ENCODE results near the gene BLZF1.

BLZF1 gene

DNA sequence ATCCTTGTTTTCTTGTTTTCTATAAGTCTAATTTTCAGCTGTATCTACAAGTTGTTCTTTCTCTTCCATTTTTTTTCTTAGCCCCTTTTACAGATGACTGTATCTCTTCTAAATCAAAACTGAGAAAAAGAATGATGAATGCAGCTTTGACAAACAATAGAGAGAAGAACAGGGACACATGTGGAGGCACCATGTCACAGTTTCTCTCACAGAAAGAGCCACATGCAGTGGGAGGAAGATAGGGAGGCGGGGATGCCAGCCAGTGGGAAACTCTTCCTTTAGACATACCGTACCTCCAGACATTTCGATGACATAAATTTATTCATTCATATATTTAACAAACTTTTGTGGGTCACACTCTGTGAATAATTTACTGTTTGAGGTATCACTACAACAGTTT is 45.9 kb upstream of the BLZF1 start:
- H3K4me1 ChIP-seq (ENCODE audit: control insufficient read depth in 2 of 2, insufficient read depth in 1 of 2, low read depth in 1 of 2, low read length in 2 of 2): peaks cover 0 to 2% of the 10 kb centered on the region in 2 donors
- no peak overlapping the region for H4K8ac ChIP-seq (ENCODE audit: low read depth, low read length)
- no peak overlapping the region for H3K23ac ChIP-seq (ENCODE audit: low read depth, low read length, poor library complexity)
- H2AK5ac ChIP-seq (ENCODE audit: low read depth, low read length): no peak overlapping the region
- H3K18ac ChIP-seq (ENCODE audit: low read length): no peak overlapping the region
- no peak overlapping the region for H3K14ac ChIP-seq (ENCODE audit: low read length)
- H4K91ac ChIP-seq (ENCODE audit: low read depth, low read length, poor library complexity): no peak overlapping the region
- H3K36me3 ChIP-seq (replicated peaks in 1 of 2; ENCODE audit: control insufficient read depth in 2 of 2, insufficient read depth in 2 of 2, low read length in 2 of 2): no peaks in the 10 kb centered on the region
- no peak overlapping the region for H2BK5ac ChIP-seq (ENCODE audit: low read length)
- no peak overlapping the region for H2AFZ ChIP-seq (ENCODE audit: low read length)
- H3K4me3 ChIP-seq (ENCODE audit: low read length in 2 of 2): no peak overlapping the region
- no peaks in the 10 kb centered on the region for H3K27me3 ChIP-seq (ENCODE audit: control insufficient read depth in 3 of 3, insufficient read depth in 3 of 3, low read depth in 1 of 3, low read length in 3 of 3)
- H3K4ac ChIP-seq (ENCODE audit: low read length): no peak overlapping the region
- no peak overlapping the region for H2BK120ac ChIP-seq (ENCODE audit: low read depth, low read length)
- H3K9me3 ChIP-seq (replicated peaks in 1 of 2; ENCODE audit: control insufficient read depth in 2 of 2, insufficient read depth in 1 of 2, low read depth in 1 of 2, low read length in 2 of 2): no peaks in the 10 kb centered on the region
- no peak overlapping the region for H3K27ac ChIP-seq (replicated peaks; ENCODE audit: low read length)
- no peak for DNase-seq (ENCODE audit: low spot score)
- H2BK15ac ChIP-seq (ENCODE audit: low read length): no peak overlapping the region
- H3K4me2 ChIP-seq (ENCODE audit: insufficient read depth, low read length, poor library complexity, severe bottlenecking): no peak overlapping the region
- no peaks in the 10 kb centered on the region for H3K79me1 ChIP-seq (ENCODE audit: low read depth, low read length)
- no peak overlapping the region for H2BK12ac ChIP-seq (ENCODE audit: low read length)
- WGBS, 2 donors (ENCODE audit: extremely low coverage in 2 of 2, insufficient read length in 2 of 2, insufficient replicate concordance in 1 of 2): no CpG with 5 or more reads among the region's 3 CpGs
- H3K9ac ChIP-seq (ENCODE audit: low read depth, low read length, poor library complexity): no peak overlapping the region

DNA sequence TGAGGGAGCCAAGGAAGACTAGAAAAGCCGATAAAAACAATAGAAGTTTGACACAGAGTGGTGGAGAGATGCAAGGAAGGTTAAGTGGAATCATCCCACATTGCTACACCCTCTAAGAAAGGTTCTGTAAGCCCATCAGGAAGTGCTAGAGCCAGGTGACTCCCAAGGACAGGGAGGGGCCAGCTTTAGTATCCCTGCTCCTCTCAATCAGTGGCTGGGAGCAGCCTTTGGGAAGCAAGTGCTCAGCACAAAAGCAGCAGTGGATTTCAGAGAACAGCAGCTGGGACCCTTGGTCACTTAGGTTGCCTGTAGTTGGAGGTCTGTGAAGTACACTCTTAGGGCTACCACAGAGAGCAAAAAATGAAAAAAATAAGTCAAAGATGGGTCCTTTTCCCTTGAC is 42.9 kb upstream of the BLZF1 start:
- H2BK5ac ChIP-seq (ENCODE audit: low read length): no peak overlapping the region
- H3K4me2 ChIP-seq (ENCODE audit: insufficient read depth, low read length, poor library complexity, severe bottlenecking): no peak overlapping the region
- H2BK12ac ChIP-seq (ENCODE audit: low read length): no peak overlapping the region
- H3K9ac ChIP-seq (ENCODE audit: low read depth, low read length, poor library complexity): no peak overlapping the region
- no peak overlapping the region for H3K14ac ChIP-seq (ENCODE audit: low read length)
- no CpG with 5 or more reads among the region's 1 CpG for WGBS, 2 donors (ENCODE audit: extremely low coverage in 2 of 2, insufficient read length in 2 of 2, insufficient replicate concordance in 1 of 2)
- H2AK5ac ChIP-seq (ENCODE audit: low read depth, low read length): no peak overlapping the region
- H3K27ac ChIP-seq (replicated peaks; ENCODE audit: low read length): no peak overlapping the region
- H3K4ac ChIP-seq (ENCODE audit: low read length): no peak overlapping the region
- H3K27me3 ChIP-seq (ENCODE audit: control insufficient read depth in 3 of 3, insufficient read depth in 3 of 3, low read depth in 1 of 3, low read length in 3 of 3): no peaks in the 10 kb centered on the region
- no peaks in the 10 kb centered on the region for H3K9me3 ChIP-seq (replicated peaks in 1 of 2; ENCODE audit: control insufficient read depth in 2 of 2, insufficient read depth in 1 of 2, low read depth in 1 of 2, low read length in 2 of 2)
- peaks cover 0 to 2% of the 10 kb centered on the region in 2 donors for H3K4me1 ChIP-seq (ENCODE audit: control insufficient read depth in 2 of 2, insufficient read depth in 1 of 2, low read depth in 1 of 2, low read length in 2 of 2)
- DNase-seq (ENCODE audit: low spot score): no peak
- H3K4me3 ChIP-seq (ENCODE audit: low read length in 2 of 2): no peak overlapping the region
- H3K79me1 ChIP-seq (ENCODE audit: low read depth, low read length): peaks cover 1% of the 10 kb centered on the region
- no peak overlapping the region for H2AFZ ChIP-seq (ENCODE audit: low read length)
- H3K23ac ChIP-seq (ENCODE audit: low read depth, low read length, poor library complexity): no peak overlapping the region
- no peak overlapping the region for H2BK15ac ChIP-seq (ENCODE audit: low read length)
- no peak overlapping the region for H4K91ac ChIP-seq (ENCODE audit: low read depth, low read length, poor library complexity)
- no peak overlapping the region for H3K18ac ChIP-seq (ENCODE audit: low read length)
- no peak overlapping the region for H4K8ac ChIP-seq (ENCODE audit: low read depth, low read length)
- H2BK120ac ChIP-seq (ENCODE audit: low read depth, low read length): no peak overlapping the region
- no peaks in the 10 kb centered on the region for H3K36me3 ChIP-seq (replicated peaks in 1 of 2; ENCODE audit: control insufficient read depth in 2 of 2, insufficient read depth in 2 of 2, low read length in 2 of 2)

DNA sequence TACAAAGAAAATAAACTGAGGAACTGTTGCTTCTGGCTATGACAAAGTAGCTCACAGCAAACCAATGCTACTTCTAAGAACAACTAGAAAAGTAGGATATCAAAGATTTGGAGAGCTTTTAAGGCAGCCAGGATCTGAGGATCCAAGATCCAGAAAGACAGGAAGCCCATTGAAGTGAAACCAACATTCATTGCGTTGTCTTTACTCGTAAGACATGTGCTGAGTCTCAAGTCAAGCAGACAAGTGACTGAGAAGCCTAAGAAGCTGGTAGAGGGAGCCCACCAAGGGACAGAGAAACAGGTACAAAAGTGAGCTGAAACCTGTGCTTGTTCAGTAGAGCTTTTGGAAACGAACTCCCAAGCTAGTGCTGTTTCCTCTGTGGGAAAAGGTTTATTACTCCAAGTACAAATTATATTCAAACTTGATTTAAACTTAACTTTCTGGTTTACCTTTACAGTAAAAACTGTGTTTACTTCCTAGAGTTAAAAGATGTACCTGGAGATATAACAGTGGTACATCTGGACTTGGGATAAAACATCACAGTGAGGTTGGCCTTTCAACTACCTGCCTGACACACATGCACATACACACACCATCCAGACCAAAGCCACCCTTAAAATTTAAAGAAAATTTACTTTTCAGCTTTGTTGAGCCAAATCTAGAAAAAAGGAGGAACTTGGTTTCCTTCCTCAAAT is 41.6 kb upstream of the BLZF1 start:
- Histone ChIP-seq H3K18ac (ENCODE audit: low read length) (no peak overlapping the region), H2BK12ac (ENCODE audit: low read length) (no peak overlapping the region), H3K14ac (ENCODE audit: low read length) (no peak overlapping the region), H3K36me3 (replicated peaks in 1 of 2; ENCODE audit: control insufficient read depth in 2 of 2, insufficient read depth in 2 of 2, low read length in 2 of 2) (no peaks in the 10 kb centered on the region), H3K27ac (replicated peaks; ENCODE audit: low read length) (no peak overlapping the region), H4K91ac (ENCODE audit: low read depth, low read length, poor library complexity) (no peak overlapping the region), H3K4me3 (ENCODE audit: low read length in 2 of 2) (no peak overlapping the region), H3K4me1 (ENCODE audit: control insufficient read depth in 2 of 2, insufficient read depth in 1 of 2, low read depth in 1 of 2, low read length in 2 of 2) (peaks cover 0 to 2% of the 10 kb centered on the region in 2 donors), H2BK5ac (ENCODE audit: low read length) (no peak overlapping the region), H3K9me3 (replicated peaks in 1 of 2; ENCODE audit: control insufficient read depth in 2 of 2, insufficient read depth in 1 of 2, low read depth in 1 of 2, low read length in 2 of 2) (peaks cover 0 to 7% of the 10 kb centered on the region in 2 donors), H2AK5ac (ENCODE audit: low read depth, low read length) (no peak overlapping the region), H3K79me1 (ENCODE audit: low read depth, low read length) (peaks cover 1% of the 10 kb centered on the region), H3K27me3 (ENCODE audit: control insufficient read depth in 3 of 3, insufficient read depth in 3 of 3, low read depth in 1 of 3, low read length in 3 of 3) (no peaks in the 10 kb centered on the region), H4K8ac (ENCODE audit: low read depth, low read length) (no peak overlapping the region), H3K9ac (ENCODE audit: low read depth, low read length, poor library complexity) (no peak overlapping the region), H2BK120ac (ENCODE audit: low read depth, low read length) (no peak overlapping the region), H3K23ac (ENCODE audit: low read depth, low read length, poor library complexity) (no peak overlapping the region), H2BK15ac (ENCODE audit: low read length) (no peak overlapping the region), H2AFZ (ENCODE audit: low read length) (no peak overlapping the region), H3K4me2 (ENCODE audit: insufficient read depth, low read length, poor library complexity, severe bottlenecking) (no peak overlapping the region), H3K4ac (ENCODE audit: low read length) (no peak overlapping the region)
- no CpG with 5 or more reads among the region's 3 CpGs for WGBS, 2 donors (ENCODE audit: extremely low coverage in 2 of 2, insufficient read length in 2 of 2, insufficient replicate concordance in 1 of 2)
- no peak for DNase-seq (ENCODE audit: low spot score)

DNA sequence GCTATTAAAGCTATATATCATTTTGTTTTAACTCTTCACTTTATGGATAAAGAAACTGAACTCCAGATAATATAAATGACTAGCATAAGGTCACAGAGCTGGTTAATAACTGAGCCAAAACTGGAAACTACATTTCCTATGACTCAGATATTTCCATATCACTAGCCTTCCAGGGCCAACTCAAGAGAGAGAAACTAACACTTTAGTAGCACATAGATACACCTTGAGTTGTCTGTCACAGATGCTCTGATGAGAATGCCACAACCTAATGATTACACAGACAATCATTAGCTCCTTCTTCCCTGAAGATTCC is 41.1 kb upstream of the BLZF1 start:
- Histone ChIP-seq H3K23ac (ENCODE audit: low read depth, low read length, poor library complexity) (no peak overlapping the region), H2AFZ (ENCODE audit: low read length) (no peak overlapping the region), H3K4me3 (ENCODE audit: low read length in 2 of 2) (no peak overlapping the region), H4K91ac (ENCODE audit: low read depth, low read length, poor library complexity) (no peak overlapping the region), H2AK5ac (ENCODE audit: low read depth, low read length) (no peak overlapping the region), H4K8ac (ENCODE audit: low read depth, low read length) (no peak overlapping the region), H3K4ac (ENCODE audit: low read length) (no peak overlapping the region), H3K79me1 (ENCODE audit: low read depth, low read length) (peaks cover 1% of the 10 kb centered on the region), H3K14ac (ENCODE audit: low read length) (no peak overlapping the region), H2BK5ac (ENCODE audit: low read length) (no peak overlapping the region), H3K27ac (replicated peaks; ENCODE audit: low read length) (no peak overlapping the region), H3K27me3 (ENCODE audit: control insufficient read depth in 3 of 3, insufficient read depth in 3 of 3, low read depth in 1 of 3, low read length in 3 of 3) (no peaks in the 10 kb centered on the region), H2BK120ac (ENCODE audit: low read depth, low read length) (no peak overlapping the region), H3K36me3 (replicated peaks in 1 of 2; ENCODE audit: control insufficient read depth in 2 of 2, insufficient read depth in 2 of 2, low read length in 2 of 2) (no peaks in the 10 kb centered on the region), H3K4me1 (ENCODE audit: control insufficient read depth in 2 of 2, insufficient read depth in 1 of 2, low read depth in 1 of 2, low read length in 2 of 2) (peaks cover 0 to 2% of the 10 kb centered on the region in 2 donors), H3K18ac (ENCODE audit: low read length) (no peak overlapping the region), H3K4me2 (ENCODE audit: insufficient read depth, low read length, poor library complexity, severe bottlenecking) (no peak overlapping the region), H2BK12ac (ENCODE audit: low read length) (no peak overlapping the region), H3K9me3 (replicated peaks in 1 of 2; ENCODE audit: control insufficient read depth in 2 of 2, insufficient read depth in 1 of 2, low read depth in 1 of 2, low read length in 2 of 2) (peaks cover 0 to 7% of the 10 kb centered on the region in 2 donors), H2BK15ac (ENCODE audit: low read length) (no peak overlapping the region), H3K9ac (ENCODE audit: low read depth, low read length, poor library complexity) (no peak overlapping the region)
- no peak for DNase-seq (ENCODE audit: low spot score)
